ENCODE measurements around the gene RHOD.

- no peak for TF ChIP-seq RAD21 (conservative IDR thresholded peaks at IDR 0.05)
- TF ChIP-seq, protein P1, sequence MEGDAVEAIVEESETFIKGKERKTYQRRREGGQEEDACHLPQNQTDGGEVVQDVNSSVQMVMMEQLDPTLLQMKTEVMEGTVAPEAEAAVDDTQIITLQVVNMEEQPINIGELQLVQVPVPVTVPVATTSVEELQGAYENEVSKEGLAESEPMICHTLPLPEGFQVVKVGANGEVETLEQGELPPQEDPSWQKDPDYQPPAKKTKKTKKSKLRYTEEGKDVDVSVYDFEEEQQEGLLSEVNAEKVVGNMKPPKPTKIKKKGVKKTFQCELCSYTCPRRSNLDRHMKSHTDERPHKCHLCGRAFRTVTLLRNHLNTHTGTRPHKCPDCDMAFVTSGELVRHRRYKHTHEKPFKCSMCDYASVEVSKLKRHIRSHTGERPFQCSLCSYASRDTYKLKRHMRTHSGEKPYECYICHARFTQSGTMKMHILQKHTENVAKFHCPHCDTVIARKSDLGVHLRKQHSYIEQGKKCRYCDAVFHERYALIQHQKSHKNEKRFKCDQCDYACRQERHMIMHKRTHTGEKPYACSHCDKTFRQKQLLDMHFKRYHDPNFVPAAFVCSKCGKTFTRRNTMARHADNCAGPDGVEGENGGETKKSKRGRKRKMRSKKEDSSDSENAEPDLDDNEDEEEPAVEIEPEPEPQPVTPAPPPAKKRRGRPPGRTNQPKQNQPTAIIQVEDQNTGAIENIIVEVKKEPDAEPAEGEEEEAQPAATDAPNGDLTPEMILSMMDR (IDR thresholded peaks at IDR 0.05; ENCODE audit: poor library complexity, severe bottlenecking): no peak
- no peak for TF ChIP-seq TAF1 (IDR thresholded peaks at IDR 0.05; ENCODE audit: low read depth)
Observed at GRCh38 chr11:67025750-67026149, 30.9 kb upstream of the RHOD start.
